Right atrium auricular region (tissue), 2 donors: ENCODE measurements around the gene LIPF. TPM values are rescaled to one million over a fixed set of nuclear protein-coding genes. Genes with fewer than 3 reads are reported as not detected.
"Not testable (repeated sequence)": the region's sequence is repeated elsewhere in the genome, so short reads cannot be mapped to it uniquely, and the experiment has no call there.

ENCODE experiments used
- DNase-seq: peaks from one replicate; pipeline ENCODE4 v3.0.0-alpha.2; 2019; ENCODE audit warnings: low spot score
- H3K27ac ChIP-seq, 2 donors: fragments of 200-600 bp; sonication (generic); 1 replicate in 1 of 2; 2 replicates in 1 of 2; pipeline ENCODE4 v1.5.1; 2016 to 2019
- H3K27me3 ChIP-seq, 2 donors: fragments of 200-600 bp; sonication (generic); one replicate each; pipeline versions ENCODE4 v1.5.1 to v1.6.0; 2017 to 2019
- H3K36me3 ChIP-seq: fragments of 200-600 bp; sonication (generic); one replicate; pipeline ENCODE4 v1.5.1; 2016
- H3K4me1 ChIP-seq, 2 donors: fragments of 200-600 bp; sonication (generic); one replicate each; pipeline versions ENCODE4 v1.5.1 to v1.6.0; 2017 to 2019
- H3K4me3 ChIP-seq, 2 donors: fragments of 200-600 bp; sonication (generic); 1 replicate in 1 of 2; 2 replicates in 1 of 2; pipeline ENCODE4 v1.5.1; 2017 to 2019; ENCODE audit warnings: mild to moderate bottlenecking in 1 of 2, moderate library complexity in 1 of 2
- H3K9me3 ChIP-seq, 2 donors: fragments of 200-600 bp; sonication (generic); one replicate each; pipeline ENCODE4 v1.5.1; 2019
- total RNA-seq, 2 donors: library from RNA; depleted of rRNA; stranded (reverse); fragments of >200 nt; gene quantifications; one replicate each; pipeline ENCODE4 v1.1.0, GENCODE V29; 2016
- TF ChIP-seq, protein P1 (sequence below), 2 donors: fragments of 200-600 bp; sonication (generic); IDR thresholded peaks; one replicate each; pipeline ENCODE4 v1.5.1; 2019; ENCODE audit warnings: antibody characterized with exemption in 2 of 2

LIPF gene
- total RNA-seq, 2 donors from 2014 or later = not detected

DNA sequence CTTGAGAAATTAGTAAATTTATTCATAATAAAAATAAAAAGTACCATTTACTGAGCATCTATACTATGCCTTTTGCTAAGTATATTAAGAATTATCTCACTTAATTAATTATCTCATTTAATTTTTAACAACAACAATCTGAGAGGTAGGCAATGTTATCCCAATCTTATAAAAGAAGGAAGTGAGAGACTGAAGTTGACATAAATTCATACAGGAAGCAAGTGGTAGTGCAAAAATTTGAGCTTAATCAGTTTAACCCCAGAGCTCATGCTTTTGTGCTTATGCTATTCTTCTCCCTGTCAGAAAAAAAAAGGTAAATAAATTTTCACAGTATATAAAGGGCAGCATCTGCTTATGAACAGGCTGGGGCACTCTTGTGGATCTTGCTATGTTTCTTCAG lies 2.7 kb upstream of the LIPF start:
- Histone ChIP-seq H3K4me3 (no peak overlapping the region), H3K27me3 (no peaks in the 10 kb centered on the region), H3K4me1 (no peaks in the 10 kb centered on the region), H3K36me3 (no peaks in the 10 kb centered on the region), H3K27ac (no peak overlapping the region), H3K9me3 (no peaks in the 10 kb centered on the region)
- DNase-seq = no peak
- TF ChIP-seq, protein P1, sequence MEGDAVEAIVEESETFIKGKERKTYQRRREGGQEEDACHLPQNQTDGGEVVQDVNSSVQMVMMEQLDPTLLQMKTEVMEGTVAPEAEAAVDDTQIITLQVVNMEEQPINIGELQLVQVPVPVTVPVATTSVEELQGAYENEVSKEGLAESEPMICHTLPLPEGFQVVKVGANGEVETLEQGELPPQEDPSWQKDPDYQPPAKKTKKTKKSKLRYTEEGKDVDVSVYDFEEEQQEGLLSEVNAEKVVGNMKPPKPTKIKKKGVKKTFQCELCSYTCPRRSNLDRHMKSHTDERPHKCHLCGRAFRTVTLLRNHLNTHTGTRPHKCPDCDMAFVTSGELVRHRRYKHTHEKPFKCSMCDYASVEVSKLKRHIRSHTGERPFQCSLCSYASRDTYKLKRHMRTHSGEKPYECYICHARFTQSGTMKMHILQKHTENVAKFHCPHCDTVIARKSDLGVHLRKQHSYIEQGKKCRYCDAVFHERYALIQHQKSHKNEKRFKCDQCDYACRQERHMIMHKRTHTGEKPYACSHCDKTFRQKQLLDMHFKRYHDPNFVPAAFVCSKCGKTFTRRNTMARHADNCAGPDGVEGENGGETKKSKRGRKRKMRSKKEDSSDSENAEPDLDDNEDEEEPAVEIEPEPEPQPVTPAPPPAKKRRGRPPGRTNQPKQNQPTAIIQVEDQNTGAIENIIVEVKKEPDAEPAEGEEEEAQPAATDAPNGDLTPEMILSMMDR (IDR thresholded peaks at IDR 0.05) = no peak

DNA sequence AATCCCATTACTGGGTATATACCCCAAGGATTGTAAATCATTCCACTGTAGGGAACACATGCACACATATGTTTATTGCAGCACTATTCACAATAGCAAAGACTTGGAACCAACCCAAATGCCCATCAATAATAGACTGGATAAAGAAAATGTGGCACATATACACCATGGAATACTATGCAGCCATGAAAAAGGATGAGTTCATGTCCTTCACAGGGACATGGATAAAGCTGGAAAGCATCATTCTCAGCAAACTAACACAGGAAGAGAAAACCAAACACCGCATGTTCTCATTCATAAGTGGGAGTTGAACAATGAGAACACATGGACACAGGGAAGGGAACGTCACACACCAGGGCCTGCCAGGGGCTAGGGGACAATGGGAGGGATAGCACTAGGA lies 1.1 kb upstream of the LIPF start:
- not testable (repeated sequence) for H3K27ac ChIP-seq, H3K27me3 ChIP-seq, H3K4me1 ChIP-seq, H3K9me3 ChIP-seq, DNase-seq, H3K36me3 ChIP-seq, H3K4me3 ChIP-seq

DNA sequence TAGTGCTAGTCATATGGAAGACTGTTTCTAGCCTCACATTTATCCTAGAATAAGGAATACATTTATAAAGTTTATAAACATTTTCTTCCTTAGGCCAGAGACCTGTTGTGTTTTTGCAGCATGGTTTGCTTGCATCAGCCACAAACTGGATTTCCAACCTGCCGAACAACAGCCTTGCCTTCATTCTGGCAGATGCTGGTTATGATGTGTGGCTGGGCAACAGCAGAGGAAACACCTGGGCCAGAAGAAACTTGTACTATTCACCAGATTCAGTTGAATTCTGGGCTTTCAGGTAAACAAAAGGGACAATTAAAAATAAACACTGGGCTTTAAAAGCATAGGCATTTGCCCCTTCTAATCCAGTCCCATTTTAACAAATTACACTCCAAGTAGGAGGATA lies 4.2 kb downstream of the LIPF start:
- no peak overlapping the region for H3K27ac ChIP-seq
- no peak overlapping the region for H3K4me3 ChIP-seq
- H3K27me3 ChIP-seq = no peaks in the 10 kb centered on the region
- H3K36me3 ChIP-seq = no peaks in the 10 kb centered on the region
- H3K4me1 ChIP-seq = no peaks in the 10 kb centered on the region
- TF ChIP-seq, protein P1 (IDR thresholded peaks at IDR 0.05) = no peak
- H3K9me3 ChIP-seq = no peaks in the 10 kb centered on the region
- no peak for DNase-seq

DNA sequence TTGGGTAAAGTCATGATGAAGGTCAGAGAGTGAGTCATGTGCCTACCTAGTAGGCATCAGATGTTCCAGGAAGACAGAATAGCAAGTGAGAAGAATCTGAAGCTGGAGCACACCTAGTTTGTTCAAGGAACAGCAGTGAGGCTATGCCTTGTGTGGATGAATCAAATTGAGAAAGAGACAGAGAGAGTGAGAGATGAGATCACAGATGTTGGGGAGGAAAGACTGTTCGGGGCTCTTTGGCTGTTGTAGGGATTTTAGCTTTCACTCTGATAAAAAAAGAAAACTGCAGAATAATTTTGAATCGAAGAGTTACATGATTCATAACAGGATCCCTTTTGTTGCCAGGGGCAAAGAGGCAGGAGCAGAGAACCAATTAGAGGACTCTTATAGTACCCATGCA lies 6.3 kb downstream of the LIPF start:
- H3K36me3 ChIP-seq = no peaks in the 10 kb centered on the region
- no peaks in the 10 kb centered on the region for H3K4me1 ChIP-seq
- no peak overlapping the region for H3K27ac ChIP-seq
- no peak overlapping the region for H3K4me3 ChIP-seq
- H3K9me3 ChIP-seq = no peaks in the 10 kb centered on the region
- no peak for DNase-seq
- TF ChIP-seq, protein P1 (IDR thresholded peaks at IDR 0.05) = no peak
- H3K27me3 ChIP-seq = no peaks in the 10 kb centered on the region

DNA sequence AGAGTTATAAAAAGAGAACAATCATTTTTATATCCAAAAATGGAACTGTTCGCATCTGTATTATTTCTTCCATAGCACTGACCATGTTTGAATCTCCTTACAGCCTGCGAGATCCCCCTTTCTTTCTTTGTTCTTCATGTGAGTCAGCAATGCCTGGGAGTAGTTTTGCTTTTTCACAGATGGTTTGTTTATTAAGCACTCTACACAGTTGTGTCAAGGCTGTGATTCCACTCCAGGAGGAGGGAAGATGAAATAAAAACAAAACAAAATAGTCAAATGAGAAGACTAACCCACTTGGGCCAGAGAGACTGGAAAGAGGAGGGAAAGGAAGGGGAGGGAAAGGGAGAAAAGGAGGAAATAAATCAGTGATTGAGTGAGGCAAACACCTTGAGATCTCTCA lies 7.8 kb downstream of the LIPF start:
- H3K4me3 ChIP-seq = no peak overlapping the region
- TF ChIP-seq, protein P1 (IDR thresholded peaks at IDR 0.05) = no peak
- H3K9me3 ChIP-seq = no peaks in the 10 kb centered on the region
- DNase-seq = no peak
- H3K4me1 ChIP-seq = no peaks in the 10 kb centered on the region
- no peaks in the 10 kb centered on the region for H3K27me3 ChIP-seq
- H3K36me3 ChIP-seq = no peaks in the 10 kb centered on the region
- H3K27ac ChIP-seq = no peak overlapping the region

DNA sequence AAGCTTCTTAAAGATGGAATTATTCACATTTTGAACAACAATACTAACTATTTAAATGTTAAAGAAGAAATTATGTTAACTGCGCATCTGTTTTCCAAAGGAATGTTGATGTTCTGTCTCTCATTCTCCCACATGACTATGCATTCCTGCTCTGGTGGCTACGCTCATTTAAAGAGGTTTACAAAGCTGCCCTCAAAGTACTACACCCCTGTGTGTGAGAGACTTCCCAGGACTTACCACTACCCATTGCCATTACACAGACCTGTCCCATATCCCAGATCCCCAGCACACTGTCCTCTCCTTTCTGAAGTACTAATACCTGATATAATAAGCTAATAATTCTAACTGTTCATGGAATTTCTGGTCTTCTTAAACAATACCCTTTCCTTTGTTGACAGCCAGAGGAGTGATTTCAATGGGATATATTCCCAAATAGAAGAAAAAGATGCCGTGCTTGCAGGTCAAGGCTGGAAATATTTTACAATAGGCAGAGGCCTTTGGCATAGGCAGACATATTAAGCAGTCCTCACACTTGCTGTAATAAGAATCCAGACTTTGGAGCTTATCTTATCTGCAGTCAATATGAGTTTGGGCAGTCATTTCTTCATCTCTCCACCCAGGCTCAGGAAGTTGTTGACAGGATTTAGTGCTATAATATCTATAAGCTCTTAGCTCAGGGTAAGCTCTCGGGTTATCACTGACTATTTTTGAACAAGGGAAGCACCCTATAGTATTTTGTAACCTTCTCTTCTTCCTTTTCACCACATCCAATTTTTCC lies 12.2 kb downstream of the LIPF start:
- no peak for DNase-seq
- H3K4me1 ChIP-seq = no peaks in the 10 kb centered on the region
- no peaks in the 10 kb centered on the region for H3K36me3 ChIP-seq
- no peak overlapping the region for H3K27ac ChIP-seq
- H3K27me3 ChIP-seq = no peaks in the 10 kb centered on the region
- H3K4me3 ChIP-seq = no peak overlapping the region
- TF ChIP-seq, protein P1 (IDR thresholded peaks at IDR 0.05) = no peak
- H3K9me3 ChIP-seq = no peaks in the 10 kb centered on the region
